GM21786 (cell line): ENCODE data around the gene KRT13.

Experiments
- ATAC-seq: cut with Tn5 transposase; IDR thresholded peaks from one replicate; pipeline ENCODE4 v1.9.1; 2021; ENCODE audit not compliant: unreplicated experiment

The KRT13 gene

DNA sequence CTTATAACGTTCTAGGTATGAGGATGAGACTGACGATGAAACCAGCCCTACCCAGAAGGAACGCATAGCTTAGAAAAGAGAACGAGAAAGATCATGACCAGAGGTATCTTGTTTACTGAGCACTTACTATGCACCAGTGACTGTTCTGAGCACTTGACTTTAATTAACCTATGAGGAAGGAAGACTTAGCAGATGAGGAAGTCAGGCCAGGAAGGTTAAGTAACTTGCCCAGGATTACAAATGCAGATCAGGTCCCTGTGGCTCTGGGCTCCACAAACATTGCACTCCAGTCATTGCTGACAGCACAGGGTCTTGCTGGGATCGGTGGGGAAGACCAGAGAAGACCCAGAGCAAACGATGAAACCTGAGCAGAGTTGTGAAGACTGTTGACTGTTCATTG, 7.1 kb downstream of the KRT13 start:
- no peak for ATAC-seq

DNA sequence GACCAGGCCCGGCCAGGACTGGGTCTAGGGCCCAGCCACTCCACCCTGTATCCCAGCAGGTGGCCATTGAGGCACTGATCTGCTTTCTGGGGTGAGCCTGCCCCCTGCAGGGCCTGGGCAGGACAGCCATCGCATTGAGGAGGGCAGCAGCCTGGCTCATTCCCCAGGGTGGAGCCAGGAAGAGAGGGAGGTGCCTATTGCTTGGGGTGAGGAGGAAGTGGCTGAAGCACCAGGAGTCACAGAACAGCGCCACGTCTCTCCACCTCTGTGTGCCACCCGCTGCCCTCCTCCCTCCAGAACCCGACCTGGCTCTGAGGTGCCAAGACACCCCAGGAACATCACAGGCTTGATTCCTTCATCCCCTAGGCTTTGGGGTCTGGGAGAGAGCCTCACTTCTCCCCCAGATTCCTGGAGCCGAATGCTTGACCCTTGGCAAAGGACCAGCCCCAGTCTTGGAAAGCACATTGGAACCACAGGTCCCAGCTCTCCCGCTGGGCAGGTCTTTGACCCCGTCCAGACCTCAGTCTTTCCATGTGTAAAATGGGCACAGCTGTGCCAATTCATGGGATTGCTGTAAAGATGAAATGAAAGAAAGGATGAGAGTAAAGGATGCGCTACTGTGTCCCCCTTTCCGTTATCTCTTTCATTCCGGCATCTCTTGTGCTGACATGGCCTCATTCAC, 8.5 kb downstream of the KRT13 start:
- ATAC-seq = no peak

DNA sequence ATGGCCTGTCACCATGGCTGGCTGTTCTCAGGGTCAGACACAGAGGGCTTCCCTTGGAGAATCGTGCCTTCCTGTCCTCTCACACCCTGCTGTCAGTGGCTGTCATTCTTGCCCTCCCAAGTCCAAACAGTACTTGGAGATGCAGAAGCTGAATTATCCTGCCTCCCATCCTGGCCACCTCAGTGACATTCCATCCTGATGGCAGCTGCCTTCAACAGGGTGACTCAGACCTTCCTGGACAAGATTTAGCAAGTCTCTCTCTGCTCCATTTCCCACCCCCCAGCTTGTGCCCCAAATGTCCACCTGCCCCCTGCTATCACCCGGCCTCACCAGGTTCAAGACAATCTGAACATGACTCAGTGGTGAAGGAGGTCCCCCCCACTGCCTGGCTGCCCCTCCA, 10.9 kb downstream of the KRT13 start:
- no peak for ATAC-seq

- ATAC-seq = no peak
Observed at GRCh38 chr17:41492771-41493170, 12.6 kb downstream of the KRT13 start.

DNA sequence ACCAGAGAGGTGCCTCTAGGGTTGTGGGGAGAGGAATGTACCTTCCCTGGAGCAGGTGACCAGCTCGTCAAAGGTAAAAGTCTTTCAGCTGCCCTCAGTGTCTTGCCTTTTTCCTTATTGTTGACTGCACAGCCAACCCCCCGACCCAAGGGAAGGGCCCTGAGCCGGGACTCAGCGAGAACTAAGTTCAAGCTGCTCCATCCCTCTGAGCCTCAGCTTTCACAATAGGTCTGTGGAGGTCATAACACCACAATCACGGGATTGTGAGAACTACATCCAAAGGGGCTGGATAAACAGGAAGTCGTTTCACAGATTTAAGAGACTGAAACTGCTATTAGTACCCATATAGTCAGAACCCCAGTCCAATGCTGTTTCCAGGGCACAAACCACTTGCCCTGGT, 13.1 kb downstream of the KRT13 start:
- no peak for ATAC-seq

DNA sequence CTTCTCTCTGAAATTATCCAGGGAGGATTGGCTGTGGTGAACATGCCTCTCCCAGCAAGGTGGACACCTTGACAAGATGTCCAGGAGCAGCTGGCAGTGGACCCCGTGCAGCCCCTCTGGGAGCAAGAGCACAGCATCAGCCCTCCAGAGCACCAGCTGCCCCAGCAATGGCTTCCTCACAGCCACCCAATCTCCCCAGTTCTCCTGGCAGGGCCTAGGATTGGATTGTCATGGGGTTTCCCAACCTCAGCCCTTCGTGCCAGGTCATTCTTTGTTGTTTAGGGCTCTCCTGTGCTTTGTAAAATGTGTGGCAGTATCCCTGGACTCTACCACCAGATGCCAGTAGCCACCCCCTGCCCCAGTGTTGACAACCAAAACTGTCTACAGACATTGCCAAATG, 13.9 kb downstream of the KRT13 start:
- no peak for ATAC-seq

GRCh38 chr17:41490000-41490990, 15.1 kb downstream of the KRT13 start:
- ATAC-seq = no peak

DNA sequence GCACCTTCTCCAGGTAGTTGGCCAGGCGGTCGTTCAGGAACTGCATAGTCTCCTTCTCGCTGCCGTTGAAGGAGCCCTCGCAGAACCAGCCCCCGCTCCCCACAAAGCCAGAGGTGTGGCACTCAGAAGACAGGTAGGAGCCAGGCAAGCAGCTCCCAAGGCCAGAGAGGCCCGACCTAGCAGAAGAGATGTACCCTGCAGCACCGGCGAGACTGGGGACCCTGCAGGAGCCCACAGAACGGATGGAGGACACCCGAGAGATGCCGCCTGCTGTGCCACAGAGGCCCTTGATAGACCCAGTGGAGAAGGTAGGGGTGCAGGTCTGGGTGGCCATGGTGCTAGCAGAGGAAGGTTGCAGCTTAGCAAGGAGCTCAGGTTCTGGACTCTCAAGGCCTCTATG, 15.9 kb downstream of the KRT13 start, which contains the start of gene KRT36:
Gene KRT36 (minus strand): TSS at position 380 of the 400 bp plus-strand sequence. CDS start 46 bp downstream, at position 334.
- no peak for ATAC-seq

GRCh38 chr17:41486809-41487530, 18.4 kb downstream of the KRT13 start:
- no peak for ATAC-seq

DNA sequence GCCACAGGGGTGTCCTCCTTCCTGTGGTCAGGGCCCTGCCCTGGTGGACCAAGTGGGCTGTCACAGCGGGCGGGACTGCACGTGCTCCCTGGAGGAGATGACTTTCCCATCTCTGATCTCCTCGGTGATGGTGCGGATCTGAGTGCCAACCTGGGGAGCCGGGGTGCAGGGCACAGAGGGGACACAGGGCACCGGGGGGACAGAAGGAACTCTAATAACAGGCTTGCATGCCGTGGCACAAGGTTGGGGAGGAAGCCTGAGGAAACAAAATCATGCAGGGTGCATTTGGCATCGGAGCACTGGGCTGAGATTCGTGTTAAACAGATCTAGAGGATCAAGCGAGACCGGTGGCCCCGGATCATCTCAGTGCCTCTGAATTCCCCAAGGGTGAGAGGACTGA, 19.1 kb downstream of the KRT13 start:
- ATAC-seq = no peak

DNA sequence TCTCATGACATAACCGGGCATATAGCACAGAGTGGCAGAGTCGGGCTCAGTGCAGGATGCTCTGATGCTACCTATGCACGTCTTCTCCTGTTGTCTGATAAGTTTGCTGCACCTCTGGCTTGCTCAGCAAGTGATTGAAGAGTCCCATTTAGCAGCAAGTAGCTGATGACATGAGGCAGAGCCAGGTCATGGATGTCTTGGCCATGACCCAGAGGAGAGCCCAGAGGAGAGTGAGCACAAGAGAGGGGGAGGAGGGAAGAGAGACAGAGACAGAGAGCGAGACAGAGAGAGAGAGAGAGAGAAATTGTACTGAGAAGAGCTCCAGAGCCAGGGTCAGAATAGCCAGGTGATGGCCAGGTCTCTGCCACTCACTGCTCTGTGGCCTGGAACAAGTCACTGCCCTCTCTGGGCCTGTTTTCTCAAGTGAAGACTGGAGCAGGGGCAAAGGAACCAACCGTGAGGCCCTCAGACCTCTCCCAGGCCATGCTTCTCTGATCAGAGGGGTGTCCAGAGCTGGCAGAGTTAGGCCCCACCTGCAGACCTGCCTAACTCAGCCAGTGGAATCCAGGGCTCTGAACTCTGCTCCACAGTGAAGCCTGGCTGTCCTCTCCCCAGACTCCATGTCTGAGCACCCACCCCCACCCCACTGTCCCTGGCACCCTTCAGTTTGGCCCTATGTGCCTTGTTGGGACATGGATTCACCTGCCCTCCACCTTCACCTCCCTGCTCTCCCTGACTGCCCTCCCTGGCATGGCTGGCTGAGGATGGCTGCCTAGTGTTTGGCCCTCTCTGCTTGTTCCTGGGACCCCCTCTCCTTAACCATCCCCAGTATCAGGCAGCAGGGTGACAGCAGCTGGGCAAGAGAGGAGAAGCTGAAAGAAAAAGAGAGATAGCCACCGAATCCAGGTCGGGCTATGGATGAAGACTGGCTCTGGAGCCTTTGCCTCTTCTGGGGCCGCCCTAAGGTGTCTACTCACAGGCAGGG, 20.2 kb downstream of the KRT13 start:
- no peak for ATAC-seq

DNA sequence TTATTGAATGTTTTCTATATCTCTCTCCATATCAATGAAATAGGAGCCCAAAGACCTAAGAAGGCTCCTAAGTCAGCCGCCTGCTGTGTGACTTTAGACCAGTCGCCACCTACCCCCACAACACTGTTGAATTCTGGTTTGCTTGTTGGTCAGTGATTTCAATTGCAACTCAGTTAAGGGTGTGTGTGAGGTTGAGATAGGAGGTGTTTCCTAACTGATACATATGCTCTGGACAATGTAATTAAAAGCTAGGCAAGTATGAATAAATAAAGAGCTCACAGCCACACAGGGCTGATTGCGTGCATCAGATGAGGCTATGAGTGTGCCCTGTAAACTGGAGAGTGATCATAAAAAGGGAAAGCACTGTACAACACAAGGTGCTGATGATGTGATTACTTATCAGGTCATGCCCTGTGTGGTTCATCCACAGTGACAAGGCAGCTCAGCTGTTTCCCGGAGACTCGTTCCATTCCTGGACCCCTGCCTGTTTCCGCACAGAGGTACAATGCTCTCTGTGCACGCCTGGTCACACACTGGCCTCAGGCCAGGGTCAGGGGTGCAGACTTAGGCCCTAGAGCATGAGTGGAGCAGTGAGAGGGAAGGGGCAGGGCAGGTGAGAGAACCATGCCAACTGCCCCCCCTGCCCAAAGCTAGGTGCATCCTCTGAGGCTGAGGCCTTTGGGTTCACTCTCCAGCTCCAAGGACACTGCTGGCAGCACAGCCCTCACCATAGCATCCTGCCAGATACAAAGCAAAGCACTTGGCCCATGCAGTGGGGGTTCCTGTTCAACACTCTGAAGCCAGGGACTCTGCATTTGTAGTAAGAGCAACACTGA, 21.2 kb downstream of the KRT13 start:
- ATAC-seq = no peak

DNA sequence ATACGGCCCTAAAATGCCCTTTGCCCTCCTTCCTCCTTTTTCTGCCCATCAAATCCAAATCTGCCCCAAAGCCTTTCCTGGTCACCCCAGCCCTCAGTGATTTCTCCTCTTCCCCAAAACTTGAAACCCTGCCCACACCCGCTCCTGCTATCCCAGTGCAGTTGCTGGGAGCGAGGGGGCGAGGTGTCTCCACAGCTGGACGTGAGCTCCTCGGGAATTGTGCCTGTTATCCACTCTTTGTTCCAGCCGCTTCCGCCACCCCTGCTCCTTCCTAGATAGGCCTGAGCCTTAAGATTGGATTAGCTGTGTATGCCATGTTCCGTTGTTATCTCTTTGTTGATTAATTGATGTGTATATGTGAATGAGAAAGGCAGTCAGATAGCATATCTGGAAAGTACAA, 21.9 kb downstream of the KRT13 start:
- no peak for ATAC-seq

GRCh38 chr17:41481036-41481435, 24.4 kb downstream of the KRT13 start, which contains the start of gene KRT35:
Gene KRT35 (minus strand): TSS chr17:41481151. CDS start chr17:41481097, 54 bp downstream.
- ATAC-seq = no peak

- no peak for ATAC-seq
Observed at GRCh38 chr17:41480581-41480980, 24.8 kb downstream of the KRT13 start.

GRCh38 chr17:41480136-41480535, 25.3 kb downstream of the KRT13 start:
- ATAC-seq = no peak

- no peak for ATAC-seq
Observed at GRCh38 chr17:41478237-41478636, 27.2 kb downstream of the KRT13 start.

- ATAC-seq = no peak
Observed at GRCh38 chr17:41476866-41477815, 28.3 kb downstream of the KRT13 start.
